Measurements from ENCODE around the gene CSF3R. TPM values are rescaled to one million over a fixed set of nuclear protein-coding genes. Genes with fewer than 3 reads are reported as not detected.

Gene CSF3R
- total RNA-seq, 1 donor from 2014 or later = 2.1 TPM

DNA sequence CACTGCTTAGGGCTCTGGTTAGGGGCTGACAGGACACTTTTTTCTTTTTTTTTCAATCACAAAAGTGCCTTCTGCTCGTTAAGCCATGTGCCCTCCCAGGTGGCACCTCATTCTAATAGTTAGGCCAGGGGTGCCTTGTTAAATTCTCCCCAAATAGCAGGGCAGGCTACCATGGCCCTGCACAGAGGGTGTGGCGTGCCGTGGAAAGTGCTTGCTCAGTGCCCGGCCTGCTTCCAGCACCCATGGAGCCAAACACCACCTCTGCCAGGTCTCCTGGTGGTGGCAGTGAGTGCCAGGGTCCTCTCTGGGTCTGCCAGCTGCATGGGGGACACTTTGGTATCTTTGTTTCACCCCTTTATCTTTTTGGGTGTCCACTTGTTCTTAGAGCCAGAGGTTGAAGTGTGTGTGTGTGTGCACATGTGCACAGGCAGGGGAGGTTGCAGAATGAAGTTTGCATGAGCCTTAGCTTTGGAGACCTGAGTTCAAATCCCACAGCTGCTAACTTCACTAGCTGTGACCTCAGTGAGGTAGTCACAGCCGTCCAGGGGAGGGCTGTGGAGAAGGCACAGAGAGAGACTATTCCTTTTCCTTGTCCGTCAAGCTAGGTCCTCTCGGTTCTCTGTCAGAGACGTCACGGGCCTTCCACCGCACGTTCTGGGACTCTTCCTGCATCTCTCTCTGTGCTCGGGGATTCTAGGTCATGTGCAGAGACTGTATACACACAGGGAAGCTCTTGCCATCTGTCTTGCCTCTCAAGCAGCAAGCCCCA lies 39.9 kb upstream of the CSF3R start:
- H3K36me3 Mint-ChIP-seq = no peaks in the 10 kb centered on the region
- TF ChIP-seq, protein P1, sequence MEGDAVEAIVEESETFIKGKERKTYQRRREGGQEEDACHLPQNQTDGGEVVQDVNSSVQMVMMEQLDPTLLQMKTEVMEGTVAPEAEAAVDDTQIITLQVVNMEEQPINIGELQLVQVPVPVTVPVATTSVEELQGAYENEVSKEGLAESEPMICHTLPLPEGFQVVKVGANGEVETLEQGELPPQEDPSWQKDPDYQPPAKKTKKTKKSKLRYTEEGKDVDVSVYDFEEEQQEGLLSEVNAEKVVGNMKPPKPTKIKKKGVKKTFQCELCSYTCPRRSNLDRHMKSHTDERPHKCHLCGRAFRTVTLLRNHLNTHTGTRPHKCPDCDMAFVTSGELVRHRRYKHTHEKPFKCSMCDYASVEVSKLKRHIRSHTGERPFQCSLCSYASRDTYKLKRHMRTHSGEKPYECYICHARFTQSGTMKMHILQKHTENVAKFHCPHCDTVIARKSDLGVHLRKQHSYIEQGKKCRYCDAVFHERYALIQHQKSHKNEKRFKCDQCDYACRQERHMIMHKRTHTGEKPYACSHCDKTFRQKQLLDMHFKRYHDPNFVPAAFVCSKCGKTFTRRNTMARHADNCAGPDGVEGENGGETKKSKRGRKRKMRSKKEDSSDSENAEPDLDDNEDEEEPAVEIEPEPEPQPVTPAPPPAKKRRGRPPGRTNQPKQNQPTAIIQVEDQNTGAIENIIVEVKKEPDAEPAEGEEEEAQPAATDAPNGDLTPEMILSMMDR (conservative IDR thresholded peaks at IDR 0.05) = no peak
- peak; percentile 53 for DNase-seq (ENCODE audit: extremely low spot score, unreplicated experiment)
- no peak overlapping the region for H3K27ac Mint-ChIP-seq
- peaks cover 6% of the 10 kb centered on the region for H3K27me3 Mint-ChIP-seq
- H3K9me3 Mint-ChIP-seq = no peaks in the 10 kb centered on the region
- H3K4me1 Mint-ChIP-seq (ENCODE audit: unreplicated experiment) = peaks cover 4% of the 10 kb centered on the region
- H3K4me3 Mint-ChIP-seq = no peak overlapping the region

DNA sequence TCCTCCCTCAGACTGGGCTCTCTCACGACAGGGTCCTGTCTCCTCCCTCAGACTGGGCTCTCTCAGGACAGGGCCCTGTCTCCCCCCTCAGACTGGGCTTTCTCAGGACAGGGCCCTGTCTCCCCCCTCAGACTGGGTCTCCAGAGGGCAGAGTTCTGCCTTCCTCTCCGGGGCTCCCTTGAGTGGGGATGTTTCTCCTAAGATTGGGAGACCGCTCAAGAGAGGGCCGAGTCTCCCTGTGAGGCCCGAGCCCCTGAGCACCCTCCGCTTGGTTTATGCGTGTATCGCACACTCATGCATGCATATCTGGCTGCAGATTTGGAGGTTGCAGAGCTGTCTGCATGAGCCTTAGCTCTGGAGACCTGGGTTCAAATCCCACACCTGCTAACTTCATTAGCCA lies 39.3 kb upstream of the CSF3R start:
- Mint-ChIP-seq H3K4me3 (no peak overlapping the region), H3K9me3 (no peaks in the 10 kb centered on the region), H3K27ac (no peak overlapping the region), H3K36me3 (no peaks in the 10 kb centered on the region), H3K4me1 (ENCODE audit: unreplicated experiment) (peaks cover 9% of the 10 kb centered on the region), H3K27me3 (peaks cover 6% of the 10 kb centered on the region)
- TF ChIP-seq, protein P1 (conservative IDR thresholded peaks at IDR 0.05) = no peak
- peak; percentile 55 for DNase-seq (ENCODE audit: extremely low spot score, unreplicated experiment)

DNA sequence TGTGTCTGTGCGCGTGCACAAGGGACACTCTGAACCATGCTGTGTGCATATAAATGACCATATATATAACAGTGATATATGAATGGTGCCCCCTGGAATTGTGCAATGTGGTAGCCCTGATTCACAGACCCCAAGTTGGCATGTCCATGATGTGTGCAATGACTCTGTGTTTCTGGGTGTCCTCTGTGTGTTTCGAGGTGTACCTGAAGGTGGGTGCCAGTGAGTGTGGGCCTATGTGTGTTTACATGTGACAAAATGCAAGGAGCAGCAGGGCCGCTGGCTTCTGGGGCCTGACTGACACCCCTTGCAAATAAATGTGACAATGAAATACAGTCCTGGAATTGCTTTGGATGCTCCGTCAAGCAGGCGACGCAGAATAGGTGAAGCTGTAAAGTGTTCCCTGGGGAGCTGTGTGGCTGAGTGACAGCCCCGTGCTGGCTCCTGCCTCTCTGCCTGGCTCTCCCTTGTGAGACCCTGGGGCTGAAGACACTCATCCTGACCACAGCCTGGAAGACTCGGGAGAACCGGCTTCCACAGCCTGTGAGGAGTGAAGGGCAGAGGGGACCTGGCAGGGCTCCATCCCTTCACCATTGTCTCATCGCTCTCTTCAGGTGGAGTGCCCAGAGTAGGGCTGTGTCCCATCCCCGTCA lies 38.2 kb upstream of the CSF3R start:
- no peak overlapping the region for H3K27ac Mint-ChIP-seq
- DNase-seq (ENCODE audit: extremely low spot score, unreplicated experiment) = peak; percentile 55

DNA sequence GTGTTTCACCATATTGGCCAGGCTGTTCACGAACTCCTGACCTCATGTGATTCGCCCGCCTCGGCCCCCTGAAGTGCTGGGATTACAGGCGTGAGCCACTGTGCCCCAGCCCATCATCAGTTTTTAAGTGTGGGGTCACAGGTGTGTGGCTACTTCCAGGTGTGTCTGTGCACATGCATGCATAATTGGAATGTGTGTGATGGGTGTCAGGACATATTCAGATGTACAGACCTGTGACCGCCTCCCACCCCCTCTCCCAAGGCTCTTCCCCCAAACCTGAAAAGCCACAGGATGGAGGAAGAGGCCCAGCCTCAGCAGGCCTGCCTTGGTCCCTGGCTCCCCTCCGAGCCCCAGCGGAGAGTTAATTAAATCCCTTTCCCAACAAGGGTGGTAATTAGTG lies 37.3 kb upstream of the CSF3R start:
- TF ChIP-seq, protein P1 (conservative IDR thresholded peaks at IDR 0.05) = no peak
- H3K27me3 Mint-ChIP-seq = peaks cover 6% of the 10 kb centered on the region
- H3K36me3 Mint-ChIP-seq = no peaks in the 10 kb centered on the region
- no peak overlapping the region for H3K4me3 Mint-ChIP-seq
- peaks cover 10% of the 10 kb centered on the region for H3K4me1 Mint-ChIP-seq (ENCODE audit: unreplicated experiment)
- no peak for DNase-seq (ENCODE audit: extremely low spot score, unreplicated experiment)
- no peak overlapping the region for H3K27ac Mint-ChIP-seq
- no peaks in the 10 kb centered on the region for H3K9me3 Mint-ChIP-seq

More for the DNA sequence above, 38.2 kb upstream of the CSF3R start:
- TF ChIP-seq, protein P1 (conservative IDR thresholded peaks at IDR 0.05) = no peak
- Mint-ChIP-seq H3K27me3 (peaks cover 6% of the 10 kb centered on the region), H3K4me3 (no peak overlapping the region), H3K9me3 (no peaks in the 10 kb centered on the region), H3K36me3 (no peaks in the 10 kb centered on the region), H3K4me1 (ENCODE audit: unreplicated experiment) (peaks cover 10% of the 10 kb centered on the region)

DNA sequence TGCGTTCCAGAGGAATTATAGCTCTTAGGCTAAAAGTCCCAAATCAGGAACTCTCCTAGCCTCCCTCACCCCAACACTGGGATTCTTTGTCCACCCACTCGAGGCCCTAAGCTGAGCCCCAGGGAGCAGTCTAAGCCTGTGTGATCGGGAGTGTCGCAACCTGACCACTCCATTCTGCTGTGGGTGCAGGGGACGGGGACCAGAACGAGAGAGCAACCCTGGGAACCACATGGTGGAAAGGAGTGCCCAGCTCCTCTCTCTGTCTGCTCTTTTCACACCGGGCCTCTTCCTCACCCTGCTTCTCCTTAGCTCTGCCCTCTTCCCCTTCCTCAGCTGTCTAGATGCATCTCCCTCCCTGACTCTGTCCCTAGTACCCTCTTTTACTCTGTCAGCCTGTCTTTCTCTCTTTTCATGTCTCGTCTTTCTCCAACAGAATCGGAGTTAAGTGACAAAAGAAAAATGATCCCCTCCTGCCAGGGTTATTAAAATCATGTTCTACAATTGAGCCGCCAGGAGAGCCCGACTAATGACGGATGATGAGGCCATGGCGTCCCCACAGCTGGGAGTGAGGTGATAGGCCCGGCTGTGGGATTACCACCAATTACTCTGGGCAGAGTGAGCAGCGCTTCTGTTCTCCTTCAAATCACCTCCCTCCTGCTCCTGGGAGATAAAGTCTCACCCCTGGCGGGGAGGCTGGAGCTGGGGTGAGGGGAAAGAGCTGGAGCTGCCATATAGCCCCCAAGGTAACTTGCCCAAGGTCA lies 34.5 kb upstream of the CSF3R start:
- TF ChIP-seq, protein P1 (conservative IDR thresholded peaks at IDR 0.05) = no peak
- Mint-ChIP-seq H3K9me3 (no peaks in the 10 kb centered on the region), H3K36me3 (no peaks in the 10 kb centered on the region), H3K27ac (no peak overlapping the region), H3K4me1 (ENCODE audit: unreplicated experiment) (peaks cover 10% of the 10 kb centered on the region), H3K4me3 (no peak overlapping the region), H3K27me3 (peaks cover 6% of the 10 kb centered on the region)
- no peak for DNase-seq (ENCODE audit: extremely low spot score, unreplicated experiment)

Measured in type B pancreatic cell (in vitro differentiated cells).